ENCODE measurements around the gene CD300LD. TPM values are rescaled to one million over a fixed set of nuclear protein-coding genes. Genes with fewer than 3 reads are reported as not detected.

CD300LD gene
- total RNA-seq, 4 donors from 2014 or later: not detected

- intact Hi-C loops (cut with DNase I; ENCODE audit: low total_unique reads): no loop called here
These were observed 580 bp downstream of the CD300LD start for GRCh38 chr17:74591503-74591902.

GRCh38 chr17:74585711-74586110 is 6.4 kb downstream of the CD300LD start:
- no peaks in the 10 kb centered on the region for H3K4me1 ChIP-seq
- no peaks in the 10 kb centered on the region for H3K27me3 ChIP-seq
- no peaks in the 10 kb centered on the region for H3K9me3 ChIP-seq
- intact Hi-C loops (cut with DNase I; ENCODE audit: low total_unique reads): no loop called here
- no peak for DNase-seq
- no peaks in the 10 kb centered on the region for H3K36me3 ChIP-seq
- H3K27ac ChIP-seq: no peak overlapping the region
- no peak overlapping the region for H3K4me3 ChIP-seq
- TF ChIP-seq CTCF (IDR thresholded peaks at IDR 0.05) (no peak), POLR2A (IDR thresholded peaks at IDR 0.05) (no peak)

More at GRCh38 chr17:74591503-74591902, 580 bp downstream of the CD300LD start:
- no peaks in the 10 kb centered on the region for H3K36me3 ChIP-seq
- H3K4me3 ChIP-seq: no peak overlapping the region
- no peak for TF ChIP-seq POLR2A (IDR thresholded peaks at IDR 0.05)
- TF ChIP-seq CTCF (IDR thresholded peaks at IDR 0.05): no peak
- no peaks in the 10 kb centered on the region for H3K9me3 ChIP-seq
- DNase-seq: no peak
- no peaks in the 10 kb centered on the region for H3K4me1 ChIP-seq
- H3K27ac ChIP-seq: no peak overlapping the region
- H3K27me3 ChIP-seq: peaks cover 0 to 3% of the 10 kb centered on the region in 2 donors

GRCh38 chr17:74584292-74585060 is 7.6 kb downstream of the CD300LD start:
- intact Hi-C loops (cut with DNase I; ENCODE audit: low total_unique reads): no loop called here
- no peak for TF ChIP-seq POLR2A (IDR thresholded peaks at IDR 0.05)
- no peak for TF ChIP-seq CTCF (IDR thresholded peaks at IDR 0.05)
- no peak for DNase-seq

GRCh38 chr17:74582633-74583032 is 9.4 kb downstream of the CD300LD start:
- TF ChIP-seq POLR2A (IDR thresholded peaks at IDR 0.05): no peak
- TF ChIP-seq CTCF (IDR thresholded peaks at IDR 0.05): no peak
- Histone ChIP-seq H3K27me3 (no peaks in the 10 kb centered on the region), H3K9me3 (no peaks in the 10 kb centered on the region), H3K36me3 (no peaks in the 10 kb centered on the region), H3K27ac (no peak overlapping the region), H3K4me1 (no peaks in the 10 kb centered on the region), H3K4me3 (no peak overlapping the region)
- intact Hi-C loops (cut with DNase I; ENCODE audit: low total_unique reads): no loop called here
- no peak for DNase-seq

More at GRCh38 chr17:74584292-74585060, 7.6 kb downstream of the CD300LD start:
- Histone ChIP-seq H3K4me3 (no peak overlapping the region), H3K27ac (no peak overlapping the region), H3K4me1 (no peaks in the 10 kb centered on the region), H3K36me3 (no peaks in the 10 kb centered on the region), H3K27me3 (no peaks in the 10 kb centered on the region), H3K9me3 (no peaks in the 10 kb centered on the region)

- no peaks in the 10 kb centered on the region for H3K4me1 ChIP-seq
- H3K27me3 ChIP-seq: no peaks in the 10 kb centered on the region
- no peak overlapping the region for H3K4me3 ChIP-seq
- H3K9me3 ChIP-seq: no peaks in the 10 kb centered on the region
- no peaks in the 10 kb centered on the region for H3K36me3 ChIP-seq
- intact Hi-C loops (cut with DNase I; ENCODE audit: low total_unique reads): no loop called here
- H3K27ac ChIP-seq: no peak overlapping the region
- DNase-seq: no peak
- TF ChIP-seq CTCF (IDR thresholded peaks at IDR 0.05) (no peak), POLR2A (IDR thresholded peaks at IDR 0.05) (no peak)
These were observed 12.2 kb downstream of the CD300LD start for GRCh38 chr17:74579900-74580299.

Measured in uterus (tissue), 4 donors.